Thyroid gland (tissue), 4 donors: ENCODE measurements around the gene GRIK5. TPM values are rescaled to one million over a fixed set of nuclear protein-coding genes. Genes with fewer than 3 reads are reported as not detected.

ENCODE experiments used
- DNase-seq, 2 donors: peaks; one replicate each; pipeline ENCODE4 v3.0.0-alpha.2; 2019
- H3K27ac ChIP-seq, 3 donors: fragments of 200-600 bp; sonication (generic); 1 replicate in 2 of 3; 2 replicates in 1 of 3; pipeline ENCODE4 v1.5.1; 2016 to 2019; ENCODE audit warnings: mild to moderate bottlenecking in 1 of 3, moderate library complexity in 1 of 3
- H3K27me3 ChIP-seq: fragments of 200-600 bp; sonication (generic); one replicate; pipeline ENCODE4 v1.5.1; 2019
- H3K36me3 ChIP-seq, 2 donors: fragments of 200-600 bp; sonication (generic); one replicate each; pipeline ENCODE4 v1.5.1; 2016 to 2019
- H3K4me1 ChIP-seq, 2 donors: fragments of 200-600 bp; sonication (generic); one replicate each; pipeline ENCODE4 v1.5.1; 2017 to 2019
- H3K4me3 ChIP-seq, 3 donors: fragments of 200-600 bp; sonication (generic); replicated peaks in 1 of 3; 1 replicate in 2 of 3; 2 replicates in 1 of 3; pipeline ENCODE4 v1.5.1; 2016; ENCODE audit warnings: mild to moderate bottlenecking in 1 of 3
- H3K9me3 ChIP-seq: fragments of 200-600 bp; sonication (generic); one replicate; pipeline ENCODE4 v1.5.1; 2017
- POLR2A ChIP-seq, 2 donors: fragments of 450-650 bp; IDR thresholded peaks; one replicate each; pipeline ENCODE4 v1.6.1; 2017; ENCODE audit warnings: antibody characterized with exemption in 2 of 2, mild to moderate bottlenecking in 2 of 2, moderate library complexity in 1 of 2
- WGBS, 2 donors: methylation state at CpG; one replicate each; pipeline ENCODE4 v1.1.5; 2017; 5-methylcytosine and 5-hydroxymethylcytosine counted together
- intact Hi-C: fragments of 100-400 bp; cut with DNase I; formaldehyde crosslinking; loops from one replicate; pipeline ENCODE4 v1.15.1; 2023
- total RNA-seq, 4 donors: library from RNA; depleted of rRNA; stranded (reverse); fragments of >200 nt; gene quantifications; one replicate each; pipeline ENCODE4 v1.2.3, GENCODE V29; 2016
- TF ChIP-seq, protein P1 (sequence below), 6 experiments: fragments of 200-600 bp in 3 of 6; fragments of 450-650 bp in 3 of 6; sonication (generic) in 3 of 6; IDR thresholded peaks; one replicate each; pipeline ENCODE4 v1.5.1; 2016 to 2019; ENCODE audit warnings: antibody characterized with exemption in 6 of 6, mild to moderate bottlenecking in 2 of 6, inconsistent platforms in 1 of 6, moderate library complexity in 1 of 6

Gene GRIK5
- total RNA-seq, 4 donors from 2014 or later: 12.0 to 24.2 (median 20.1) TPM

DNA sequence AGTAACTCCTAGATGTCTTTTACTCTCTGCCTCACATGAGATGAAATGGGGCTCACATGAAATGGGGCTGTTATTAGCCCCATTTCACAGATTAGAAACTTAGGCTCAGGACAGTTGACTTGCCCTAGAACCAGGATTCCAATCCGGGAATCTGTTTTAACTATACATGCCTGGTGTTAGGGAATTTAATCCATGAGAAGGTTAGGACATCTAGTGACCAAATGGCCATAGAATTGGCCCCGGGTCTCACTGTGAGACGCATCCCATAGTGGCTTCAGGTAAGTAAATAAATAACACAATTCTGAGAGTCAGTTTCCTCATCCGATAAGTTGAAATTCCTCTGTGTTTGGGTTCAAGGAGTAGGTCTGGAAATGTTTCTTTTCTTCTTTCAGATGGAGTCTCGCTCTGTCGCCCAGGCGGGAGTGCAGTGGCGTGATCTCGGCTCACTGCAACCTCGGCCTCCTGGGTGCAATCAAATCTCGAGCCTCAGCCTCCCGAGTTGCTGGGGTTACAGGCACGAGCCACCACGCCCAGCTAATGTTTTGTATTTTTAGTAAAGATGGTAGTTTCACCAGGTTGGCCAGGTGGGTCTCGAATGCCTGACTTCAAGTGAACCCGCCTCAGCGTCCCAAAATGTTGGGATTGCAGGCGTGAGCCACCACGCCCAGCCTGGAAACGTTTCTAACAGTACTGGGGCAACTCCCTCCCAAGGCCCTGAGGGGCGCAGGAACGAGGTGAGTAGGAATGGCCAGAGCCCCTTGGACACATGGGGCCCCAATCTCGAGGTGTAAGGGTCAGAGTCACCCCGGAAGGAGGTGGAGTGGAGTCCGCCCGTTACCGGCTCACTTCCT, 4.7 kb upstream of the GRIK5 start:
- Histone ChIP-seq H3K36me3 (peaks cover 11 to 14% of the 10 kb centered on the region in 2 donors), H3K27me3 (no peaks in the 10 kb centered on the region), H3K4me1 (peaks cover 23 to 25% of the 10 kb centered on the region in 2 donors), H3K27ac (peak overlapping the region; percentile 89 to 99 (median 98)), H3K9me3 (no peaks in the 10 kb centered on the region), H3K4me3 (peak overlapping the region; percentile 51 to 70 (median 69))
- WGBS, 2 donors: 62 to 65% methylated on average over 27 of the region's 27 CpGs
- TF ChIP-seq, protein P1, sequence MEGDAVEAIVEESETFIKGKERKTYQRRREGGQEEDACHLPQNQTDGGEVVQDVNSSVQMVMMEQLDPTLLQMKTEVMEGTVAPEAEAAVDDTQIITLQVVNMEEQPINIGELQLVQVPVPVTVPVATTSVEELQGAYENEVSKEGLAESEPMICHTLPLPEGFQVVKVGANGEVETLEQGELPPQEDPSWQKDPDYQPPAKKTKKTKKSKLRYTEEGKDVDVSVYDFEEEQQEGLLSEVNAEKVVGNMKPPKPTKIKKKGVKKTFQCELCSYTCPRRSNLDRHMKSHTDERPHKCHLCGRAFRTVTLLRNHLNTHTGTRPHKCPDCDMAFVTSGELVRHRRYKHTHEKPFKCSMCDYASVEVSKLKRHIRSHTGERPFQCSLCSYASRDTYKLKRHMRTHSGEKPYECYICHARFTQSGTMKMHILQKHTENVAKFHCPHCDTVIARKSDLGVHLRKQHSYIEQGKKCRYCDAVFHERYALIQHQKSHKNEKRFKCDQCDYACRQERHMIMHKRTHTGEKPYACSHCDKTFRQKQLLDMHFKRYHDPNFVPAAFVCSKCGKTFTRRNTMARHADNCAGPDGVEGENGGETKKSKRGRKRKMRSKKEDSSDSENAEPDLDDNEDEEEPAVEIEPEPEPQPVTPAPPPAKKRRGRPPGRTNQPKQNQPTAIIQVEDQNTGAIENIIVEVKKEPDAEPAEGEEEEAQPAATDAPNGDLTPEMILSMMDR (IDR thresholded peaks at IDR 0.05): no peak
- no peak for TF ChIP-seq POLR2A (IDR thresholded peaks at IDR 0.05)
- DNase-seq: peak; percentile 8 to 23
- intact Hi-C loops: no loop called here

DNA sequence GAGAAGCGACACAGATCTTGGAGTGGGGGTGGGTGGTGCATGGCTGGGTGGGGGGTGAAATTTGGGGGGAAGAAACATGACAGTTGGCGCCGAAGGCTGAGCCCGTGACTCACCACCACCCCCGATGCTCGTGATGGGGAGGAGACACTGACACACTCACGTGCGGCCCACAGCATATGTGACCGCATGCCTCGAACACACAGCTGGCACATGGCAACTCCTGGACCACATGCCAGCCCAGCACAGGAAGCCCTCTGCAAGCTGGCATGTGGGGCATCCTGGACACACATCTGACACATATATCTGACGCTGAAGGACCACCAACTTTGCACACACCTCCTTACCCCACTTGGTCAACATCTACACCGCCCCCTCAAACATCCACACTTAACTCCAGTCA, 1.2 kb upstream of the GRIK5 start:
- intact Hi-C loops: no loop called here
- no peak for DNase-seq
- H3K4me1 ChIP-seq: peaks cover 16 to 18% of the 10 kb centered on the region in 2 donors
- WGBS, 2 donors: 92 to 96% methylated on average over 12 of the region's 12 CpGs
- no peak overlapping the region for H3K27ac ChIP-seq
- no peaks in the 10 kb centered on the region for H3K36me3 ChIP-seq
- TF ChIP-seq, protein P1 (IDR thresholded peaks at IDR 0.05): no peak
- TF ChIP-seq POLR2A (IDR thresholded peaks at IDR 0.05): no peak
- no peaks in the 10 kb centered on the region for H3K9me3 ChIP-seq
- H3K4me3 ChIP-seq: no peak overlapping the region
- no peaks in the 10 kb centered on the region for H3K27me3 ChIP-seq

DNA sequence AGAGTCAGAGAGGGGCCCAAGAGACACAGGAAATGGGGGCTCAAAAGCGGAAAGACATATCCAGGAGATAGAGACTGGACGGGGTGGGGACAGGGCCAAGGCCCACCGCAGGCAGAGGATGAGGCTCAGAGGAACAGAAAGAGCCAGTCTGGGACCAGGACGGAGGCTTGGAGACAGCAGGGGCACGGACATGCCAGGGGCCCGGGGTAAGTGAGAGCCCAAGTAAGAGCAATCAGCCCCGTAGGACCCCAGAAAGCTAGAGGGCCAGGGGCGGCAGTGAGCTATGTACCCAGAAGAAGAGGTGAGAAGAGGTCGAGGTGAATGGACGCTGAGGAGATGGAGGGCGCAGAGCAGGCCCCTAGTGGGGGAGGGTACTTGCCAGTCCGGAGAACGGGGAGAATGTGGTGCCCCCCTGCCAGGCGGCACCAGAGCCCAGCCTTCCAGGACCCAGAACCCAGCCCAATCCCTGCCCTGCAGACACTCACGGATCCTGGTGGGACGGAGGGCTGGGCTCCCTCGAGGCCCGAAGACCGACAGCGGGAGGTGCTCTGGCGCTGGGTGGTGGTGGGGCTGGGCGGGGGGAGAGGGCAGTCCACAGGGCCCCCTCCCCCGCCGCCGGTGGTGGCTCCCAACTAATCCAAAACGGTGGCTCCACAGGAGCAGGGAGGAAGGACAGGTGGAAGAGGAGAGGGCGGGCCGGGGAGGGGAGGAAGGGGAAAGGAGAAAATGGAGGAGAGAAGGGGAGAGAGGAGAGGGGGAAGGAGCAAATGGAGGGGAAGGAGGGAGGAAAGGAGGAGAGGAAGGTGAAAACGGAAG, 1.0 kb downstream of the GRIK5 start:
- intact Hi-C loops: no loop called here
- whole genome bisulfite sequencing, 2 donors: 13 to 17% methylated on average over 23 to 26 of the region's 29 CpGs
- Histone ChIP-seq H3K9me3 (no peaks in the 10 kb centered on the region), H3K27ac (peak overlapping the region; percentile 35 to 51 (median 46)), H3K36me3 (no peaks in the 10 kb centered on the region), H3K4me1 (peaks cover 10 to 13% of the 10 kb centered on the region in 2 donors), H3K4me3 (peak overlapping the region in 2 of 3 donors; percentile 32 to 41), H3K27me3 (no peaks in the 10 kb centered on the region)
- TF ChIP-seq, protein P1 (IDR thresholded peaks at IDR 0.05): no peak
- DNase-seq: peak; percentile 17 to 36

DNA sequence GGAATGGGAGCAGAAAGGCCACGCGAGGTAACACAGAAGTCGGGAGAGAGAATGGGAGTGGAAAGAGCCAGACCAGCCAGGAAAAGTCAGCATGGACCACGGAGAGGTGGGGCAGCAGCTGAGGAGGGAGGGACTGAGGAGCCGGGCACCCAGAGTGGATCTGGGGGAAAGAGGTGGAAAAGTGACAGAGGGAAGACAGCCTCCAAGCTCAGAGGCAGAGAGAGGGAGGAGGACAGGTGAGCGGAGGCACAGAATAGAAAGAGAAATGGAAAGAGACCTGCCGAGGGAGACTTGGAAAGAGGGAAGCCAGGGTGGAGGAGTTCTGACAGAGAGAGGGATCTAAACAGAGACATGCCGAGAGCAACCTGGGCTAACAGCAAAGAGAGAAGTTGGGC, 1.6 kb downstream of the GRIK5 start:
- peaks cover 10 to 13% of the 10 kb centered on the region in 2 donors for H3K4me1 ChIP-seq
- 39 to 41% methylated on average over 8 of the region's 8 CpGs for WGBS, 2 donors
- DNase-seq: peak; percentile 21 to 26
- intact Hi-C loops: no loop called here
- H3K36me3 ChIP-seq: no peaks in the 10 kb centered on the region
- H3K27me3 ChIP-seq: no peaks in the 10 kb centered on the region
- TF ChIP-seq POLR2A (IDR thresholded peaks at IDR 0.05): no peak
- TF ChIP-seq, protein P1 (IDR thresholded peaks at IDR 0.05): no peak
- H3K4me3 ChIP-seq: no peak overlapping the region
- no peaks in the 10 kb centered on the region for H3K9me3 ChIP-seq
- peak overlapping the region in 2 of 3 donors; percentile 35 to 46 for H3K27ac ChIP-seq
